GM12872 (cell line): ENCODE measurements around the gene BLACAT1.

Experiments used
- CTCF ChIP-seq: IDR thresholded peaks from 3 replicates; pipeline ENCODE4 v1.5.1; 2011; ENCODE audit warnings: low read depth, mild to moderate bottlenecking, low read length, moderate library complexity; ENCODE audit not compliant: insufficient read depth

BLACAT1 gene

GRCh38 chr1:205492201-205492667, 36.4 kb upstream of the BLACAT1 start:
- no peak for TF ChIP-seq CTCF

GRCh38 chr1:205491794-205492193, 35.9 kb upstream of the BLACAT1 start:
- TF ChIP-seq CTCF, result no peak

GRCh38 chr1:205488074-205488723, 32.4 kb upstream of the BLACAT1 start:
- peak; percentile 78 for TF ChIP-seq CTCF

- no peak for TF ChIP-seq CTCF
These were observed 30.4 kb upstream of the BLACAT1 start for GRCh38 chr1:205486258-205486657.

- TF ChIP-seq CTCF, result peak; percentile 97
These were observed 29.4 kb upstream of the BLACAT1 start for GRCh38 chr1:205484985-205485967.

- no peak for TF ChIP-seq CTCF
These were observed 27.5 kb upstream of the BLACAT1 start for GRCh38 chr1:205483372-205483771.

GRCh38 chr1:205481629-205482151, 25.8 kb upstream of the BLACAT1 start:
- no peak for TF ChIP-seq CTCF
